BLaER1 treated with 17β-estradiol and CSF1 and Interleukin-3, amounts not matched to agents 10 nM and 100 nM (cell line): ENCODE results near the gene PTTG1IP.

ENCODE experiments used
- H3K27ac ChIP-seq, 11 experiments: shearing (Covaris generic); formaldehyde crosslinking; 2 replicates each; pipeline ENCODE4 v1.8.1; 2022
- H3K27me3 ChIP-seq, 11 experiments: shearing (Covaris generic); formaldehyde crosslinking; 2 replicates each; pipeline ENCODE4 v1.8.1; 2022
- H3K36me3 ChIP-seq, 11 experiments: shearing (Covaris generic); formaldehyde crosslinking; 2 replicates each; pipeline ENCODE4 v1.8.1; 2022
- H3K4me1 ChIP-seq, 10 experiments: shearing (Covaris generic); formaldehyde crosslinking; 2 replicates each; pipeline ENCODE4 v1.8.1; 2022
- H3K4me2 ChIP-seq, 11 experiments: shearing (Covaris generic); formaldehyde crosslinking; 2 replicates each; pipeline ENCODE4 v1.8.1; 2022
- H3K4me3 ChIP-seq, 10 experiments: shearing (Covaris generic); formaldehyde crosslinking; 2 replicates each; pipeline ENCODE4 v1.8.1; 2022
- H3K9ac ChIP-seq, 11 experiments: shearing (Covaris generic); formaldehyde crosslinking; 2 replicates each; pipeline ENCODE4 v1.8.1; 2022
- H3K9me3 ChIP-seq, 11 experiments: shearing (Covaris generic); formaldehyde crosslinking; replicated peaks in 1 of 11; 2 replicates each; pipeline ENCODE4 v1.8.1; 2022
- H4K20me1 ChIP-seq, 11 experiments: shearing (Covaris generic); formaldehyde crosslinking; 2 replicates each; pipeline ENCODE4 v1.8.1; 2022
- Cebpa-rat ChIP-seq, 11 experiments: shearing (Covaris generic); IDR thresholded peaks; 2 replicates each; pipeline ENCODE4 v1.8.1; 2022

The PTTG1IP gene

DNA sequence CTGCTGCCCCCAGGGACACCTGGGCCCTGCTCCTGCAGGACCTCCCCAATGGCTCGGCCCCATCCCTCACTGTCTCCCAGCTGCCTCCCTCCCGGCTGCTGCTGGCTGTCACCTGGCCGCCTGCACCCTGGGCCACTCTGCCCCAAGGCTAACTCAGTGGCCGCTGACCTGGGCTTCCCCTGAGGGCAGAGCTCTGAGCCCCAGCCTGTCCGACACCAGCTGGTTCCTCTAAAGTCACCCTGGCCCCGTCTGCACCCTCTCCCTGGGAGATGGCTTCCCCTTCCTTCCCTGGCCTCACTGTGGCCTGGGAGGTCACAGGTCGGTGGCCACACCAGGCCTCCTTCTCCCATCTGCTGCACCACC is 32.2 kb upstream of the PTTG1IP start:
- H3K36me3 ChIP-seq, result peaks cover 29 to 95% (median 87%) of the 10 kb centered on the region in 11 experiments
- H4K20me1 ChIP-seq, result peaks cover 0 to 83% (median 42%) of the 10 kb centered on the region in 11 experiments; a peak in 17 of 22 replicates
- H3K27ac ChIP-seq, result peak overlapping the region in 6 of 11 experiments; percentile 4 to 40 (median 28); a peak in 7 of 22 replicates
- H3K9me3 ChIP-seq, result peaks cover 0 to 9% (median 0%) of the 10 kb centered on the region in 11 experiments; a peak in 8 of 22 replicates
- H3K4me3 ChIP-seq, result 0 out of 20 replicates have a peak overlapping the region, but pooled peaks of 1 of the 10 experiments have one; percentile 24
- no peak for TF ChIP-seq Cebpa-rat (IDR thresholded peaks at IDR 0.05)
- H3K27me3 ChIP-seq, result no peaks in the 10 kb centered on the region
- H3K4me2 ChIP-seq, result peak overlapping the region; percentile 44 to 100 (median 87); a peak in 20 of 22 replicates
- peaks cover 64 to 99% (median 91%) of the 10 kb centered on the region in 10 experiments for H3K4me1 ChIP-seq
- peak overlapping the region in 6 of 11 experiments; percentile 8 to 44 (median 24); a peak in 5 of 22 replicates for H3K9ac ChIP-seq

DNA sequence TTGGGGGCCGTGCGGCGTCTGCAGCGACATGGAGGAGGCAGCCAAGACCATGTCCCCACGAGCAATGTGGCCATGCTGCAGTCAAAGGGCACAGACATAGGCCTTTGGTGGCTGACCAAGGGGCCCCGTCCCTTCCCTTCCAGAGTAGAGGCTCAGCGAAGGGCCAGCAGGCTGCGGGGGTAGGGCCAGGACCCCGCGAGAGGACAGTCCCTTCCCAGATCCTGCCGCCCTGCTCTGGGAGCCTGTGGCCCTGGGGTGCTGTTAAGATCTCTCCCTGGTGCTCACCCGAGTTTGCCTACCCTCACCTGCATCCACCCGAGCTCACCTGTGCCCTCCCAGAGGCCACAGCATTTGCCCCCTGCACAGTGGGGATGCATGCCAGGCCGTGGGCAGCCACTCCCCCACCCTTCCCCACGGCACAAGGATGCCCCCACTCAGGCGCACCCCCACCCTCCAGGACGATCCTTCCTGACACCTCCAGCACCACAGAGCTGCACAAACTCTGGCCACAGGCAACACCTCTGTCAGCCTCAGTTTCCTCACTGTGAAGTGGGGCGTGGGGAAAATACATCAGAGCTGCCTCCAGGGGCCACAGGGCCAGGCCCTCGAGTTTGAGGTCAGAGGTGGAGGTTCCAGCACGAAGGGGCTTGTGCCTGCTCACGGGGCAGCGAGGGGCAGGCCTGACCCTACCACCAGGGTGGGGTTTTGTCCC is 31.7 kb upstream of the PTTG1IP start:
- TF ChIP-seq Cebpa-rat (IDR thresholded peaks at IDR 0.05), result no peak
- H3K27me3 ChIP-seq, result no peaks in the 10 kb centered on the region
- 0 out of 20 replicates have a peak overlapping the region, but pooled peaks of 1 of the 10 experiments have one; percentile 24 for H3K4me3 ChIP-seq
- H3K27ac ChIP-seq, result peak overlapping the region in 6 of 11 experiments; percentile 4 to 40 (median 28); a peak in 7 of 22 replicates
- H3K4me2 ChIP-seq, result peak overlapping the region; percentile 44 to 100 (median 87); a peak in 20 of 22 replicates
- H4K20me1 ChIP-seq, result peaks cover 0 to 83% (median 41%) of the 10 kb centered on the region in 11 experiments; a peak in 16 of 22 replicates
- peaks cover 61 to 99% (median 86%) of the 10 kb centered on the region in 10 experiments for H3K4me1 ChIP-seq
- peak overlapping the region in 6 of 11 experiments; percentile 8 to 44 (median 24); a peak in 5 of 22 replicates for H3K9ac ChIP-seq
- H3K36me3 ChIP-seq, result peaks cover 29 to 95% (median 87%) of the 10 kb centered on the region in 11 experiments
- H3K9me3 ChIP-seq, result peaks cover 0 to 9% (median 0%) of the 10 kb centered on the region in 11 experiments; a peak in 8 of 22 replicates

DNA sequence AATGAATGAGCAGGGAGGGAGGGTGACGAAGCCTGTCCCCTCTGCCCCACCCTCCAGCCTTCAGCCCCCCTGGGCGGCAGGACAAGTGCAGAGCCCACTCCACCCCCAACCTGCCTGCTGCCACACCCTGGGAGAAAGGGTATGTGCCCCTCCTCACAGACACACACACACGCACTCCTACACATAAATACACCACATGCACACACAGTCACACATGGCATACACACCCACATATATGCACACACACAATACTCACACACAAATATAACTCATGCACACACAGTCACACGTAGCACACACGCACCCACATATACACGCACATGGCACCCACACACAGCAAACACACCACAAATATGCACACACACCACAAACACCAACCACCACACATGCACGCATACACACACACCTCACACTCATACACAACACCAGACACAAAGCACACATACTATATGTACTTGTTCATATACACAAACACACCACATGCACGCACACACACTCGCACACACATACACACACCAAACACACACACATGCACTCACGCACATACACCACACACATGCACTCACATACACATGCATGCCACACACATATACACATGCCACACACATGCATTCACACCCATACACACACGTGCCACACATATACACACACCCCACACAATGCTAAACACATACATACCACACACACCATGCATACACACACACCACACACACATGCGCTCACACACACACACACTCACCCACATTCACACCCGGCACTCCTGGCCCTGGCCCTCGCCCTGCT is 30.8 kb upstream of the PTTG1IP start:
- H3K4me2 ChIP-seq, result peak overlapping the region in 5 of 11 experiments; percentile 64 to 100 (median 93); a peak in 9 of 22 replicates
- peak overlapping the region in 2 of 11 experiments; percentile 17 to 40; a peak in 3 of 22 replicates for H3K27ac ChIP-seq
- H3K36me3 ChIP-seq, result peaks cover 33 to 95% (median 87%) of the 10 kb centered on the region in 11 experiments
- H3K4me1 ChIP-seq, result peaks cover 53 to 99% (median 77%) of the 10 kb centered on the region in 10 experiments
- H3K27me3 ChIP-seq, result no peaks in the 10 kb centered on the region
- peaks cover 0 to 9% (median 0%) of the 10 kb centered on the region in 11 experiments; a peak in 8 of 22 replicates for H3K9me3 ChIP-seq
- 0 out of 22 replicates have a peak overlapping the region, but pooled peaks of 1 of the 11 experiments have one; percentile 32 for H3K9ac ChIP-seq
- H3K4me3 ChIP-seq, result no peak overlapping the region
- TF ChIP-seq Cebpa-rat (IDR thresholded peaks at IDR 0.05), result no peak
- H4K20me1 ChIP-seq, result peaks cover 0 to 83% (median 47%) of the 10 kb centered on the region in 11 experiments; a peak in 17 of 22 replicates

DNA sequence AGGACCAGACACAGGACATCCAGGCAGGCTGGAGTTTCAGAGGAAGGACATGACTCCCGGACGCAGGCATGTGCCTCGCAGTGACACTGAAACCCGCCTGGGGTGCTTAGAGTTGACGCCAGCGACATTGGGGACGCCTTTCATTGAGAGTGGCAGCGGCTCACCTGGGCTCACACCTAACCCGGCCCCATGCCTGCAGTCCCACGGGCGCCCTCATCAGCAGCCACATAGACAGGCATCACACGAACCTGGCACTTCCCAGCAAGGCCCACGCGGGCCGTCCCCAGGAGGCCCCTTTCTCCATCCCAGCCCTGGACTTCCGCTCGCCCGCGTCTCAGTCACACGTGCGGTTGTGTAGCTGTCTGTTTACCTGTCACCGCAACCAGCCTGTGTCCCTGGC is 30.2 kb upstream of the PTTG1IP start:
- H3K4me2 ChIP-seq, result peak overlapping the region in 6 of 11 experiments; percentile 38 to 100 (median 86); a peak in 10 of 22 replicates
- H3K9me3 ChIP-seq, result peaks cover 0 to 9% (median 0%) of the 10 kb centered on the region in 11 experiments; a peak in 8 of 22 replicates
- no peak overlapping the region for H3K4me3 ChIP-seq
- H3K27me3 ChIP-seq, result no peaks in the 10 kb centered on the region
- H4K20me1 ChIP-seq, result peaks cover 0 to 83% (median 53%) of the 10 kb centered on the region in 11 experiments; a peak in 17 of 22 replicates
- H3K27ac ChIP-seq, result peak overlapping the region in 3 of 11 experiments; percentile 17 to 40 (median 21); a peak in 5 of 22 replicates
- peak overlapping the region in 3 of 11 experiments; percentile 4 to 35 (median 32); a peak in 2 of 22 replicates for H3K9ac ChIP-seq
- H3K4me1 ChIP-seq, result peaks cover 47 to 99% (median 74%) of the 10 kb centered on the region in 10 experiments
- TF ChIP-seq Cebpa-rat (IDR thresholded peaks at IDR 0.05), result no peak
- peaks cover 39 to 95% (median 88%) of the 10 kb centered on the region in 11 experiments for H3K36me3 ChIP-seq

DNA sequence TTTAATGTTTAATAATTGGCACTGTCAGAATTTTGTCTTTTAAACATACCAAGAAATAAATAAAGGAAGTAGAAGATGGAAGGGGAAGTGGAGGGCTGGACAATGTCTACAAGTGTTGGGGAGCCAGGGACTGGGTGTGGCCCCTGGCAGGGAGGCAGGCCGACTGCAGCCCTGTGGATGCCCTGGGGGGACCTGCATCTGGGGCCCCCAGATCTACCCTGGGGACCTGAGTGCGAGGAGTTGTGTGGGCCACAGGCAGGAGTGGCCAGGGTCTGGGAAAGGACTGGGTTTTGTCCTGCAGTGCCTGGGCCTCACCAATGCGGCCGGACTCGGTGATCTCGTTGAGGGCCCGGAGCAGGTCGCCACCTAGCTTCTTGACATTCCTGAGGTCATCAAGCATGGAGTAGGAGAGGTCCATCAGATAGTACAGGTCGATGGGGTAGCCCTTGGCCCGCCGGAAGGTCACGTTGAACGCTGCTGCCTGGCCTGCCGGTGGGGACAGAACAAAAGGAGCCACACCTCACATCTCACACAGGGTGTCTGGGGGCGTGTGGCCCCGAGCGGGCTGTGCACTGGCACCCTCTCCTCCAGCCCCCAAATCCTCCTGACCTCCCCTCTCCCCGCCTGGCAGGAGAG is 29.7 kb upstream of the PTTG1IP start:
- no peak for TF ChIP-seq Cebpa-rat (IDR thresholded peaks at IDR 0.05)
- peak overlapping the region in 4 of 11 experiments; percentile 4 to 35 (median 30); a peak in 3 of 22 replicates for H3K9ac ChIP-seq
- peak overlapping the region in 3 of 11 experiments; percentile 17 to 40 (median 21); a peak in 5 of 22 replicates for H3K27ac ChIP-seq
- no peaks in the 10 kb centered on the region for H3K27me3 ChIP-seq
- H4K20me1 ChIP-seq, result peaks cover 0 to 84% (median 58%) of the 10 kb centered on the region in 11 experiments; a peak in 17 of 22 replicates
- H3K4me2 ChIP-seq, result peak overlapping the region in 6 of 11 experiments; percentile 38 to 100 (median 86); a peak in 11 of 22 replicates
- no peak overlapping the region for H3K4me3 ChIP-seq
- peaks cover 44 to 97% (median 92%) of the 10 kb centered on the region in 11 experiments for H3K36me3 ChIP-seq
- H3K9me3 ChIP-seq, result peaks cover 0 to 9% (median 0%) of the 10 kb centered on the region in 11 experiments; a peak in 8 of 22 replicates
- peaks cover 44 to 99% (median 74%) of the 10 kb centered on the region in 10 experiments for H3K4me1 ChIP-seq

DNA sequence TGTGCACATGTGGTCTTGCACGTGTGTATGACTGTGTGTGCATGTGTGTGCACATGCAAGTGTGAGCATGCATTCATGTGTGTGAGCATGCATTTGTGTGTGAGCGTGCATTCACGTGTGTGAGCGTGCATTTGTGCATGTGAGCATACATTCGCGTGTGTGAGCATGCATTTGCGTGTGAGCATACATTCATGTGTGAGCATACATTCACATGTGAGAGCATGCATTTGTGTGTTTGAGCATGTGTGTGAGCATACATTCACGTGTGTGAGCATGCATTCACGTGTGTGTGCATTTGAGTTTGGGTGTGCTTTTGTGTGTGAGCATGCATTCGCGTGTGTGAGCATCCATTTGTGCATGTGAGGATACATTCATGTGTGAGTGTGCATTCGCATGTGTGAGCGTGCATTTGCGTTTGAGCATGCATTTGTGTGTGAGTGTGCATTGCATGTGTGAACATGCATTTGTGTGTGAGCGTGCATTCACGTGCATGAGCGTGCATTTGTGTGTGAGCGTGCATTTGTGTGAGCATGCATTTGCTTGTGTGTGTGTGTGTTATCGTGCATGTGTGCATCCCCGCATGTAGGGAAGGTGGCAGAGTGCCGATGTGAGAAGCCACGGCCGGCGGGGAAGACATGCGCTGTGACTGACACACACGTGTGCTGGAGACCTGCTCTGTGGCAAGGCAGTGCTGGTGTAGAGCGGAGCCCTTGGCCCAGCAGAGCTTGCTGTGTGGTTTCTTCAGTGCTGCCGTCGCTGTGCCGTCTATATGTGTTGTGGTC is 29.0 kb upstream of the PTTG1IP start:
- Histone ChIP-seq H3K27me3 (no peaks in the 10 kb centered on the region), H3K4me2 (peak overlapping the region in 5 of 11 experiments; percentile 64 to 100 (median 93); a peak in 10 of 22 replicates), H3K36me3 (peaks cover 47 to 100% (median 97%) of the 10 kb centered on the region in 11 experiments), H3K4me3 (no peak overlapping the region), H4K20me1 (peaks cover 0 to 91% (median 61%) of the 10 kb centered on the region in 11 experiments; a peak in 18 of 22 replicates), H3K27ac (no peak overlapping the region), H3K4me1 (peaks cover 41 to 100% (median 72%) of the 10 kb centered on the region in 10 experiments), H3K9ac (no peak overlapping the region), H3K9me3 (peaks cover 0 to 9% (median 0%) of the 10 kb centered on the region in 11 experiments; a peak in 8 of 22 replicates)
- no peak for TF ChIP-seq Cebpa-rat (IDR thresholded peaks at IDR 0.05)
